Stimulated activated CD4-positive, alpha-beta T cell treated with anti-CD3 and anti-CD28 coated beads, Interleukin-12 subunit alpha, Interleukin-12 subunit beta, amount 100 ng/mL, for 4 hours (primary cell): ENCODE results near the gene TOP2A.
A peak's percentile ranks its signal among the peaks of the same experiment; 100 is the strongest.
"Not testable (repeated sequence)": the region's sequence is repeated elsewhere in the genome, so short reads cannot be mapped to it uniquely, and the experiment has no call there.

ENCODE experiments used
- DNase-seq: peaks from one replicate; pipeline ENCODE4 v3.0.0-alpha.2; 2020

Gene TOP2A

GRCh38 chr17:40425741-40426140, 8.0 kb upstream of the TOP2A start:
- no peak for DNase-seq

- no peak for DNase-seq
These were observed 5.4 kb upstream of the TOP2A start for GRCh38 chr17:40422990-40423633.

DNA sequence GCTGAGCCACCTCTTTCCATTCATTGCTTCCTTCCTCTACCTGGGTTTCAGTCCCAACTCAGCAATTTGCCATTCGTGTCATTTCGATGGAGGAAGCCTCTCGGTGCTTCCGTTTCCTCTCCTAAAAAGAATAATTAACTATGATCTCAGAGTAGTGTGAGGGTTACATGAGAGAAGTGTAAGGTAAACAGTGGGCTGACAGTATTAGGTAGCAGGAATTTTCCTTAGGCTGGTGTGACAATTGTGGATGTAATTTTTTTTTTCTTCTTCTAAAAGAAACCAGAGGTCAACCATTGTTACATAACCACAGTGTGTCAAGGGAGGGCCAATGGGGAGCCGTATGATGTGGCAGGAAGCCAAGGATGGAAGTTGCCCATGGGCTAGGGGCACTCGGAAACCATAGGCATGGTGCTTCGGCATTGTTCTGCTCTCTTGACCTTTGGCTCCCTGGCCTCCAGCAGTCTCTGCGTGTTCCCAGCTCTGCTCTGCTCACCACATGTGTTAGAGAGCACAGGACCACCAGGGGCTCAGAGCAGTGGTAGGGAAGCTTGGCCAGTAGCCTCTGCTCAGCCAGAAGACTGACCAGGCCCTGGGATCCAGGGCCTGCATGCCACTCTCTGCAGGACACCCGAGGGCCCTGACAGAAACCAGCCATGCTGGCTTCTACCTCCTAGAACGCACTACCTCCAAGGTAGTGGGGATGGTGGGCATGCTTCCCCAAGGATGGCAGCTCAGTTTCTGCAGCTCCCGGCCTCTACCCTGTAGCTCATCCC, 2.0 kb upstream of the TOP2A start:
- DNase-seq: no peak

DNA sequence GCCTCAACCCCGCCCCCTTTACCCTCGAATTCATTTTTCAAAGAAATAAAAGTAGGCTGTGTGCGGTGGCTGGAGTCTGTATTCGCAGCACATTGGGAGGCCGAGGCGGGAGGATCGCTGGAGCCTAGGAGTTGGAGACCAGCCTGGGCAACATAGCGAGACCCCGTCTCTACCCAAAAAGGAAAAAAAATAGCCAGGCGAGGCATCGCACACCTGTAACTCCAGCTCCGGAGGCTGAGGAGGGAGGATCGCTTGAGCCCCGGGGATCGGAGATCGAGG, 671 bp upstream of the TOP2A start:
- peak; percentile 14 for DNase-seq

DNA sequence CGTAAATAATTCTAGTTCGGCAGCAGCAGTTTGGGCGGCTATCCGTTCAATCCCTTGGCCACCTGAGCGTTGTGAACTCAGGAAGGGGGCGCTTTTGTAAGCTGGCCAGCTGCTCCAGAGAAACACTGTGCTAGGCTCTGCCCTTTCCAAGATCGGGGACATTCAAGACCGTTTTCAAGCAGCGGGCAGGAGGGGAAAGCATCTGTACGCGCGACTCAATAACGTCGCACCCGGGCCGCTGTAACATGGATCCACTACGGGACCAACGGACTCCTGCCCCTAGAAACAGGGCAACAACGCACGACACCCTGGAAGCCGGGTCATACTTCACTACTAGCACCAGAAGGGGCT, 463 bp downstream of the TOP2A start:
- DNase-seq: no peak

DNA sequence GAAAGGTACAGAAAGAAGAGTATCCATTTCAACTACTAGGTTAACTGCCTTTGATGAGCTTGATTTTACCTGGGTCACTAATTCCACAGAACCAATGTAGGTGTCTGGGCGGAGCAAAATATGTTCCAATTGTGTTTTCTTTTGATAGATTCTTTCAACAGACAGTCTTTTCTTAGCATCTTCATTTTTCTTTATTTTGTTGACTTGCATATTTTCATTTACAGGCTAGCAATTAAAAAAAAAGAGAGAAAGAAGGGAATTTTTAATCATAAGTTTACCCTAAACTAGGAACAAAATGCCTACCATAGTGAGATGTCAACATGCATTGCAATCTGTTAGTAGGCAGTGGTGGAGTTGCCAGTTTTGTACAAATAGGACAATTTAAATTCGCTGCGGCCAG, 1.0 kb downstream of the TOP2A start:
- DNase-seq: no peak

DNA sequence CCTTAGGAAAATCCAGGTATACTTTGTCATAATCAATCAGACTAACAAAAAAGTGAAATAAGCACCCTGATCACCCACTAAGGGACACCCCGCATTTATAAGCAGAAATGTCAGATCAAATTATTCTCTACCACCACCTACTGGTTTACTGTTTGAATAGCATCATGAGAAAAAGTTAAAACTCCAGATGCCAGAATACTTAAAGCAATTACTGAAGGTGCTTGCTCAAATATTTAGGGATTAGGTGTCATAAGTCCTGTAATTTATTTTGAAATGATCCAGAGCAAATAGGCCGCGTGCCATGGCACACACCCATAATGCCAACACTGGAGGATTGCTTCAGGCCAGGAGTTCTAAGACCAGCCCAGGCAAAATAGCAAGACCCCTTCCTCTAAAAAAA, 2.3 kb downstream of the TOP2A start:
- DNase-seq: no peak

- not testable (repeated sequence) for DNase-seq
These were observed 3.4 kb downstream of the TOP2A start for GRCh38 chr17:40414312-40414711.

GRCh38 chr17:40412880-40413279, 4.8 kb downstream of the TOP2A start:
- no peak for DNase-seq

- no peak for DNase-seq
These were observed 5.9 kb downstream of the TOP2A start for GRCh38 chr17:40411821-40412220.

- no peak for DNase-seq
These were observed 7.6 kb downstream of the TOP2A start for GRCh38 chr17:40410082-40410481.

DNA sequence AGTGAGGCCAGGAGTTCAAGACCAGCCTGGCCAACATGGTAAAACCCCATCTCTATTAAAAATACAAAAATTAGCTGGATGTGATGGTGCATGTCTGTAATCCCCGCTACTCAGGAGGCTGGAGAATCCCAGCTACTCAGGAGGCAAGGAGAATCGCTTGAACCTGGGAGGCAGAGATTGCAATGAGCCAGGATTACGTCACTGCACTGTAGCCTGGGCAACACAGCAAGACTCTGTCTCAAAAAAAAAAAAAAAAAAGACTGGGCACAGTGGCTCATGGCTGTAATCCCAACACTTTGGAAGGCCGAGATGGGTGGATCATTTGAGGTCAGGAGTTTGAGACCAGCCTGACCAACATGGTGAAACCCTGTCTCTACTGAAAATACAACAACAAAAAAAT, 8.2 kb downstream of the TOP2A start:
- DNase-seq: not testable (repeated sequence)

DNA sequence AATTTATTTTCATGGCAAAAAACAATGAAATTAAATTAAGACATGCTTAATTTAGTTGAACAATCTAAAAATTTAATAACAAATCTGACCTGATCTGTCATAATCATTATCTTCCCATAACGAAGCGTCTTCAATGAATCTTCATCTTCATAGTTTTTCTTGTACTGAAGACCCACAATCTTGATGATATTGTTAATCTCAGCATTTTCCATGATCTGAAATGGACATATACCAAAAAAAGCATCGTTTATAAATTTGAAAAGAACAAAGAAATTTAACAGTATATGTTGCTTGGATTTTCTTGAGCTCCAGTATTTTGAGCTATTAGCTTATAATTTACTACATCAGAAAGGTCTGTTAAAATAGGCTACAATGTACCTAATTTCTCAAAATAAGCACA, 10.2 kb downstream of the TOP2A start:
- DNase-seq: no peak

GRCh38 chr17:40404003-40404402, 13.7 kb downstream of the TOP2A start:
- no peak for DNase-seq

- DNase-seq: no peak
These were observed 15.0 kb downstream of the TOP2A start for GRCh38 chr17:40402668-40403067.

DNA sequence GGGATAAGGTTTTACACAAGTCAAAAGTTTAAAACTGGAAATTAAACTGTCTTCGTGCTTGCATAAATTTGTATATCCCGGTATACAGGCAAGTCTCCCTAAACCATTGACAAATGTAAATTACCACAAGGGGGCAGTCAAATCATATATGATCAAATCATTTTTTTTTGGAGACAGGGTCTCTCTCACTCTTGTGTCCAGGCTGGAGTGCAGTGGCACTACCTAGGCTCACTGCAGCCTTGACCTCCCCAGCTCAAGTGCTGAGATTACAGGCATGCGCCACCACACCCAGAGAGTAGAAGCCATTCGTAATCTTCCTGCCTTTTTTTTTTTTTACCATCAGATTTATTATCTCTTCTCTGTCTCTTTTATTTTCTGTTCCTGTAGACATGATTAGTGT, 18.5 kb downstream of the TOP2A start:
- no peak for DNase-seq

GRCh38 chr17:40386555-40386954, 31.1 kb downstream of the TOP2A start:
- not testable (repeated sequence) for DNase-seq

DNA sequence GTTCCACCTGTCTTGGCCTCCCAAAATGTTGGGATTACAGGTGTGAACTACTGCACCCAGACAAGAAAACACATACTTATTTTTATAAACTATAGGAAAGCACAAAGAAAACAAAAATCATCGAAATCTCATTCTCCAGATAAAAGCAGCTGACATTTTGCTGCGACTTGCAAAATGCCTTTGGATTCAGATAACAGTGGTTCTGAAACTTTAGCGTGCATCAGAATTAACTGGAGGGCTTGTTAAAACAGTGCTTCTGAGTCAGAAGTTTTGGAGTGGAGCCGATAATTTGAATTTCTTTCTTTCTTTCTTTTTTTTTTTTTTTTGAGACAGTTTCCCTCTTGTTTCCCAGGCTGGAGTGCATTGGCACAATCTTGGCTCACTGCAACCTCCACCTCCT, 35.4 kb downstream of the TOP2A start:
- DNase-seq: no peak

DNA sequence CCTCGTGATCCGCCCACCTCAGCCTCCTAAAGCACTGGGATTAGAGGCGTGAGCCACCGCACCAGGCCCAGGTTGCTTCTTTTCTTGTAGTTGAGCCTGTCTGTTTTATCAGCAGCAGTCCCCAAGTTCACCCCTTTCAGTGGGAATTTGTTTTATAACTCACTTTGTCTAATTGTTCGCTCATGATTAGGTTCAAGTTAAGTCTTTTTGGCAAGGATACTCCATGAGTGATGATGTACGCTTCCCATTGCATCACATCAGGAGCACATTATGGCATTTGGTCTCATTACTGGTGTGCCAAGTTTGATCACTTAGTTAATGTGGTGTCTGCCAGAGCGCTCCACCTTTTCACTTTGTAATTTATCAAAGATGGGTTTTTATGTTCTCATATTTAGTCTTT, 38.7 kb downstream of the TOP2A start:
- DNase-seq: no peak

DNA sequence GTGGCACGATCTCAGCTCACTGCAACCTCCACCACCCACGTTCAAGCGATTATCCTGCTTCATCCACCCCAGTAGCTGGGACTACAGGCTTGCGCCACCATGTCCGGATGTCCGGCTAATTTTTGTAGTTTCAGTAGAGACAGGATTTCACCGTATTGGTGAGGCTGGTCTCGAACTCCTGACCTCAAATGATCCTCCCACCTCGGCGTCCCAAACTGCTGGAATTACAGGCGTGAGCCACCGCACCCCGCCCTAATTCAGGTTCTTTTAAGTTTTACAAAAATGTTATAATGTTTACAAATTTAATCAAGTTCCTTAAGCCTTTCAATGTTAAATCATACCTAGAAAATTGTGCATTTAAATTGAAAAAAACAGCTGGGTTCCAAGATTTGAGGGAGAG, 39.9 kb downstream of the TOP2A start:
- DNase-seq: no peak

- DNase-seq: not testable (repeated sequence)
These were observed 41.2 kb downstream of the TOP2A start for GRCh38 chr17:40376541-40376940.

DNA sequence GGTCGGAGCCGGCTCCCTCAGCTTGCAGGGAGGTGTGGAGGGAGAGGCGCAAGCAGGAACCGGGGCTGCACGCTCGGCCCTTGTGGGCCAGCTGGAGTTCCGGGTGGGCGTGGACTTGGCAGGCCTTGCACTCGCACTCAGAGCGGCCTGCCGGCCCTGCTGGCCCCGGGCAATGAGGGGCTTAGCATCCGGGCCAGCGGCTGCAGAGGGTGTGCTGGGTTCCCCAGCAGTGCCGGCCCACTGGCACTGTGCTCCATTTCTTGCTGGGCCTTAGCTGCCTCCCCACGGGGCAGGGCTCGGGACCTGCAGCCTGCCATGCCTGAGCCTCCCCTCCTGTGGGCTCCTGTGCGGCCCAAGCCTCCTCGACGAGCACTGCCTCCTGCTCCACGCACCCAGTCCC, 41.9 kb downstream of the TOP2A start:
- not testable (repeated sequence) for DNase-seq

DNA sequence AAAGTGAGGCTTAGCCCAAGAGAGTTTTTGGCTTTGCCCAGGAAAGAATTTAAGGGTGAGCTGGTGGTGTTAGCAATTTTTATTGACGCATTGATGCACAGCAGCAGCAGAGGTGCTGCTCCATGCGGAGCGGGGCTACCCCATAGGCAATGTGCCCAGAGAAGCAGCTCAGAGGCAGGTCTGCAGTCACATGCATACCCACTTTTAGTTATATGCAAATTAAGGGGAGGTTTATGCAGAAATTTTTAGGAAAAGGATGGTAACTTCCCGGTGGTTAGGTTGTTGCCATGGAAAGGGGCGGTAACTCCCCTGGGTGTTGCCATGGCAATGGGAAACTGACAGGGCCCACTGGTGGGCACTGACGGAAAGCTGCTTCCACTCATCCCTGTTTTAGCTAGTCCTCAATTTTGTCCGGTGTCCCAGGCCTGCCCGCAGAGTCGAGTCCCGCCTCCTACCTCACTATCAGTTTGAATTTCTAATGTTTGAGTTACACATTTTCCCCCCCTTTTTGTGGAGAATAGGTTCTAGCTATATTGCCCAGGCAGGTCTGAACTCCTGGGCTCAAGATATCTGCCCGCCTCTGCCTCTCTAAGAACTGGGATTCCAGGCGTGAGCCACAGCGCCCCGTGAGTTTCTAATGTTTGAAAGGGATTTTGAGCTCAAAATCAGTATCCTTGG, 42.7 kb downstream of the TOP2A start:
- no peak for DNase-seq

DNA sequence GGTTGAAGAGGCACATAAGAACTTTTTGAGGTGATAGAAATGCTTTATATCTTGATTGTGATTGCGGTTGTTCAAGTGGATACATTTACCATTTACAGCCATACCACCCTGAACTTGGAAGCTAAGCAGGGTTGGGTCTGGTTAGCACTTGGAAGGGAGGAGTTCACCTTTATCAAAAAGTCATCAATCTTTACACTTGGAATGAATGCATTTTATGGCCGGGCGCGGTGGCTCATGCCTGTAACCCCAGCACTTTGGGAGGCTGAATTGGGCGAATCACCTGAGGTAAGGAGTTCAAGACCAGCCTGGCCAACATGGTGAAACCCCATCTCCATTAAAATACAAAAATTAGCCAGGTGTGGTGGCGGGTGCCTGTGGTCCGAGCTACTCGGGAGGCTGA, 43.7 kb downstream of the TOP2A start:
- DNase-seq: no peak

GRCh38 chr17:40373324-40373723, 44.4 kb downstream of the TOP2A start:
- no peak for DNase-seq
